Ishikawa (cell line): ENCODE data around the gene GPER1.

ENCODE experiments used
- CEBPB ChIP-seq: IDR thresholded peaks from 2 replicates; pipeline ENCODE4 v1.6.1; 2012
- CREB1 ChIP-seq: IDR thresholded peaks from 2 replicates; pipeline ENCODE4 v1.6.1; 2012; ENCODE audit warnings: low read depth
- EGR1 ChIP-seq: IDR thresholded peaks from 2 replicates; pipeline ENCODE4 v1.6.1; 2012
- EP300 ChIP-seq: IDR thresholded peaks from 2 replicates; pipeline ENCODE4 v1.6.1; 2012; ENCODE audit warnings: borderline replicate concordance
- FOXM1 ChIP-seq: IDR thresholded peaks from 2 replicates; pipeline ENCODE4 v1.6.1; 2012; ENCODE audit warnings: low read depth, borderline replicate concordance
- MAX ChIP-seq: IDR thresholded peaks from 2 replicates; pipeline ENCODE4 v1.6.1; 2012
- RAD21 ChIP-seq: IDR thresholded peaks from 2 replicates; pipeline ENCODE4 v1.6.1; 2012; ENCODE audit warnings: low read depth
- REST ChIP-seq: IDR thresholded peaks from 2 replicates; pipeline ENCODE4 v1.6.1; 2012; ENCODE audit warnings: low read depth, mild to moderate bottlenecking
- TCF12 ChIP-seq: IDR thresholded peaks from 2 replicates; pipeline ENCODE4 v1.6.1; 2012; ENCODE audit warnings: low read depth
- YY1 ChIP-seq: IDR thresholded peaks from 2 replicates; pipeline ENCODE4 v1.6.1; 2012; ENCODE audit warnings: low read depth

GRCh38 chr7:1065263-1065584 lies 22.7 kb upstream of the GPER1 start:
- no peak for TF ChIP-seq REST
- TF ChIP-seq FOXM1, result no peak
- TF ChIP-seq EP300, result no peak
- no peak for TF ChIP-seq RAD21
- TF ChIP-seq YY1, result no peak
- TF ChIP-seq MAX, result no peak
- no peak for TF ChIP-seq CEBPB
- TF ChIP-seq CREB1, result no peak
- no peak for TF ChIP-seq TCF12
- TF ChIP-seq EGR1, result no peak
